ENCODE results near the gene SCNN1A. TPM values are rescaled to one million over a fixed set of nuclear protein-coding genes. Genes with fewer than 3 reads are reported as not detected.
A peak's percentile ranks its signal among the peaks of the same experiment; 100 is the strongest.

Gene SCNN1A
- 10 to 100 TPM in 3 of 4 donors, 1 to 10 TPM in 1; 1.9 to 29.0 (median 15.7) TPM for total RNA-seq

DNA sequence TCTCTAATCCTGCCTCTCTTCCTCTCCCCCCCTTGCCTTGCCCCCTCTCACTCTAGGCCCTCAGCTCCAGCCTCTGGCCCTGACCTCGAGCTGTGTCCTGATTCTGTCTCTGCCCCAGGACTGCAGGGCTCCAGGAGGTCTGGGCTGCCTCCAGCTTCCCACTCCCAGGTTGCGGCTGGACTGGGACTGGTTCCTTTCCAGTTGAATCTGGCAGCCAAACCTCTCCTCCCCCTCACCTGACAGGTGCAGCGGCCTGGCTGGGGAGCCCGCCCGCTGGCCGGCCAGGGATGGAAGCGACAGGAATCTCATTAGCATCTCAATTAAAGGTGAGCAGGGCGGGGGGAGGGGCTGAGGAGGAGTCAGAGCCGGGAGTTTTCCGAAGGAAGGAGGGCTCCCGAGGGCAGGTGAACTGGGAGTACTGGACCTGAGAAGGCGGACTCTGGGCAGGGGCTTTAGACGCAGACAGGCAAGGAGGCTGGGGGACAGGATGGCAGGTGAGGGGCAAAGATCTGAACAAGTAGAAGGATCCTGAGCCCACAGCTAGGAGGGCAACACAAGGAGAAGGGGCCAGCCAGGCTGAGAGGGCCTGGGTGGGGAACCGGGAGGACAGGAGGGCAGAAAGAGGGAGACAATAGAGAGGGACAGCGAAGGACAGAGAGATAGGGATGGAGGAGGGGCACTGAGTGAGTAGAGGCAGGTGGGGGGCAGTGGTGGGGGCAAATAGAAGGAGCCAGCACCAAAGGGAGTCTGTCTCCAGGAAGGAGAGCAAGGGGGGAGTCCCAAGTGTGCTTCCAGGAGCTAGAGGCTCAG lies at the start of gene SCNN1A:
TSS of gene SCNN1A (minus strand) at position 295 of the 810 bp plus-strand sequence. CDS start 780 bp downstream, outside the sequence.
- DNase-seq (ENCODE audit: low spot score) (no peak), ATAC-seq (ENCODE audit: low FRiP score) (no peak)
- TF ChIP-seq, protein P1, sequence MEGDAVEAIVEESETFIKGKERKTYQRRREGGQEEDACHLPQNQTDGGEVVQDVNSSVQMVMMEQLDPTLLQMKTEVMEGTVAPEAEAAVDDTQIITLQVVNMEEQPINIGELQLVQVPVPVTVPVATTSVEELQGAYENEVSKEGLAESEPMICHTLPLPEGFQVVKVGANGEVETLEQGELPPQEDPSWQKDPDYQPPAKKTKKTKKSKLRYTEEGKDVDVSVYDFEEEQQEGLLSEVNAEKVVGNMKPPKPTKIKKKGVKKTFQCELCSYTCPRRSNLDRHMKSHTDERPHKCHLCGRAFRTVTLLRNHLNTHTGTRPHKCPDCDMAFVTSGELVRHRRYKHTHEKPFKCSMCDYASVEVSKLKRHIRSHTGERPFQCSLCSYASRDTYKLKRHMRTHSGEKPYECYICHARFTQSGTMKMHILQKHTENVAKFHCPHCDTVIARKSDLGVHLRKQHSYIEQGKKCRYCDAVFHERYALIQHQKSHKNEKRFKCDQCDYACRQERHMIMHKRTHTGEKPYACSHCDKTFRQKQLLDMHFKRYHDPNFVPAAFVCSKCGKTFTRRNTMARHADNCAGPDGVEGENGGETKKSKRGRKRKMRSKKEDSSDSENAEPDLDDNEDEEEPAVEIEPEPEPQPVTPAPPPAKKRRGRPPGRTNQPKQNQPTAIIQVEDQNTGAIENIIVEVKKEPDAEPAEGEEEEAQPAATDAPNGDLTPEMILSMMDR (IDR thresholded peaks at IDR 0.05), result no peak

GRCh38 chr12:6424866-6425265 lies 49.5 kb upstream of the SCNN1A start:
- DNase-seq (ENCODE audit: low spot score), result no peak
- TF ChIP-seq, protein P1 (IDR thresholded peaks at IDR 0.05), result no peak
- ATAC-seq (ENCODE audit: low FRiP score), result no peak

- DNase-seq (ENCODE audit: low spot score) (no peak), ATAC-seq (ENCODE audit: low FRiP score) (no peak)
- TF ChIP-seq, protein P1 (IDR thresholded peaks at IDR 0.05), result no peak
These were observed 48.6 kb upstream of the SCNN1A start for GRCh38 chr12:6424008-6424347.

DNA sequence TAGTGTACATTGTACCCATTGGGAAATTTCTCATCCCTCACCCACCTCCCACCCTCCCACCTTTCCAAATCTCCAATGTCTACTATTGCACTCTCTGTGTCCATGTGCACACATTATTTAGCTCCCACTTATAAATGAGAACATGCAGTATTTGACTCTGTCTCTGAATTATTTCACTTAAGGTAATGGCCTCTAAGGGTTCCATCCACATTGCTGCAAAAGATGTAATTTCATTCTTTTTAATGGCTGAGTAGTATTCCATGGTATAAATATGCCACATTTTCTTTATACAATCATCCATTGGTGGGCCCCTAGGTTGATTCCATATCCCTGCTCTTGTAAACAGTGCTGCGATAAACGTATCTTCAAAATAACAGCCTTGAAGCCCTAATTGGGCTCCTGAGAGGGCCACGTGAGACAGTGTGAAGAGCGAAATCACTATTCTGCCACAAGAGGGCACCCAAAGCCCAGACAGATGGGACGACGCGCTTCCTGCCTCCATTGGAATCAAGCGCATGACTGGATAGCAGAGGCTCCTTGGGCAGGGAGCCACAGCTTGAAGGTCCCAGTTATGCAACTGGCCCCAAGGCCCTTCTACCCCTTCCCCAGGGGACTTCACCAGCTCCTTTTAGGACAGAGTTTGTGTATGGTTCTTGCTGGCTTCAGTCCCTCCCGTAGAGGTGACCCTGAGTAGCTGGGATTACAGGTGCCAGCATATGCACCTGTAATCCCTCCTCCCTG lies 48.1 kb upstream of the SCNN1A start:
- TF ChIP-seq, protein P1 (IDR thresholded peaks at IDR 0.05), result peak in 2 of 3 donors; percentile 16 to 77
- DNase-seq (ENCODE audit: low spot score) (no peak), ATAC-seq (ENCODE audit: low FRiP score) (peak; percentile 97)

GRCh38 chr12:6420364-6420763 lies 45.0 kb upstream of the SCNN1A start:
- ATAC-seq (ENCODE audit: low FRiP score) (no peak), DNase-seq (ENCODE audit: low spot score) (no peak)
- TF ChIP-seq, protein P1 (IDR thresholded peaks at IDR 0.05), result no peak

DNA sequence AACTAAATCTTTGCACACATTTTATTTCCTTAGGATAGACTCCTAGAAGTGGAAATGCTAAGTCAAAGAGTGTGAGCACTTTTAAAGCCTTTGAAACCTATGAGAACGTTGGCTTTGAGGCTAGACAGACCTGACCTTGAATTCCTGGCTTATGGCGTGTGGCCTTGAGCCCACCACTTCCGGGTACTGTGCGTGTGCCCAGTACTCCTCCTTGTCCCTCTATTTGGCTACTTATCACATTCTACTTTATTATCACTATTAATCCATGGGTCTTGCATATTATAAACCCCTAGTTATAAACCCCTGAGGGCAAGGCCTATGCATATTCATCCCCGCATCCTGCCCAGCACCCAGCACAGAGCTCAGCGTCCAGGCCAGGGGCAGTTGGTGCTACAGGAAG lies 43.4 kb upstream of the SCNN1A start:
- TF ChIP-seq, protein P1 (IDR thresholded peaks at IDR 0.05), result no peak
- no peak for ATAC-seq (ENCODE audit: low FRiP score)
- DNase-seq (ENCODE audit: low spot score), result no peak
